ENCODE measurements around the gene FLT4. TPM values are rescaled to one million over a fixed set of nuclear protein-coding genes. Genes with fewer than 3 reads are reported as not detected.

Gene FLT4
- polyA plus RNA-seq, 3 donors = not detected

GRCh38 chr5:180622910-180623309, 26.5 kb downstream of the FLT4 start:
- Mint-ChIP-seq H3K27me3 (ENCODE audit: low read depth in 3 of 3) (peaks cover 5 to 12% (median 11%) of the 10 kb centered on the region in 3 donors), H3K9me3 (peaks cover 0 to 10% (median 3%) of the 10 kb centered on the region in 7 donors), H3K36me3 (no peaks in the 10 kb centered on the region), H3K4me1 (peaks cover 2% of the 10 kb centered on the region), H3K27ac (no peak overlapping the region), H3K4me3 (no peak overlapping the region)
- Histone ChIP-seq H4K20me1 (ENCODE audit: insufficient read depth, low read length) (no peaks in the 10 kb centered on the region), H3K4me1 (ENCODE audit: control insufficient read depth in 1 of 2, insufficient read depth in 2 of 2, low read length in 2 of 2) (no peaks in the 10 kb centered on the region), H3K4me2 (replicated peaks; ENCODE audit: extremely low read depth, low read length, poor library complexity, severe bottlenecking) (no peak overlapping the region), H2AFZ (ENCODE audit: insufficient read depth, low read depth, low read length, poor library complexity, severe bottlenecking) (no peak overlapping the region), H3K9me3 (replicated peaks in 1 of 2; ENCODE audit: control insufficient read depth in 1 of 2, insufficient read depth in 1 of 2, low read length in 2 of 2) (no peaks in the 10 kb centered on the region), H3K79me2 (ENCODE audit: insufficient read depth, low read length) (no peaks in the 10 kb centered on the region), H3K4me3 (replicated peaks in 1 of 3; ENCODE audit: low read depth in 2 of 3, low read length in 3 of 3) (no peak overlapping the region), H3K27ac (ENCODE audit: low read depth in 1 of 2, low read length in 2 of 2) (no peak overlapping the region), H3K27me3 (ENCODE audit: control insufficient read depth in 2 of 2, insufficient read depth in 2 of 2, low read length in 2 of 2) (no peaks in the 10 kb centered on the region), H3K9ac (ENCODE audit: insufficient read depth, low read length, poor library complexity, severe bottlenecking) (no peak overlapping the region), H3K36me3 (replicated peaks in 1 of 2; ENCODE audit: control insufficient read depth in 1 of 2, insufficient read depth in 2 of 2, low read length in 2 of 2) (no peaks in the 10 kb centered on the region)
- no peak for DNase-seq
- 88% methylated on average over 4 of the region's 6 CpGs for WGBS (ENCODE audit: insufficient coverage)
- no peak for TF ChIP-seq CTCF (IDR thresholded peaks at IDR 0.05)
- intact Hi-C loops (cut with micrococcal nuclease) = no loop called here

- no peak overlapping the region for H3K4me3 Mint-ChIP-seq
Measured at GRCh38 chr5:180621311-180621710, 28.1 kb downstream of the FLT4 start.

More at GRCh38 chr5:180621311-180621710, 28.1 kb downstream of the FLT4 start:
- 95% methylated on average over 32 of the region's 32 CpGs for WGBS (ENCODE audit: insufficient coverage)
- Mint-ChIP-seq H3K9me3 (peaks cover 0 to 10% (median 3%) of the 10 kb centered on the region in 7 donors), H3K27me3 (ENCODE audit: low read depth in 3 of 3) (peaks cover 5 to 12% (median 11%) of the 10 kb centered on the region in 3 donors), H3K27ac (no peak overlapping the region), H3K36me3 (no peaks in the 10 kb centered on the region), H3K4me1 (peaks cover 2% of the 10 kb centered on the region)
- H3K36me3 ChIP-seq (replicated peaks in 1 of 2; ENCODE audit: control insufficient read depth in 1 of 2, insufficient read depth in 2 of 2, low read length in 2 of 2) = no peaks in the 10 kb centered on the region
- no peak overlapping the region for H3K9ac ChIP-seq (ENCODE audit: insufficient read depth, low read length, poor library complexity, severe bottlenecking)
- H3K4me3 ChIP-seq (replicated peaks in 1 of 3; ENCODE audit: low read depth in 2 of 3, low read length in 3 of 3) = no peak overlapping the region
- no peaks in the 10 kb centered on the region for H3K9me3 ChIP-seq (replicated peaks in 1 of 2; ENCODE audit: control insufficient read depth in 1 of 2, insufficient read depth in 1 of 2, low read length in 2 of 2)
- no peaks in the 10 kb centered on the region for H4K20me1 ChIP-seq (ENCODE audit: insufficient read depth, low read length)
- H2AFZ ChIP-seq (ENCODE audit: insufficient read depth, low read depth, low read length, poor library complexity, severe bottlenecking) = no peak overlapping the region
- DNase-seq = no peak
- no peaks in the 10 kb centered on the region for H3K27me3 ChIP-seq (ENCODE audit: control insufficient read depth in 2 of 2, insufficient read depth in 2 of 2, low read length in 2 of 2)
- H3K4me2 ChIP-seq (replicated peaks; ENCODE audit: extremely low read depth, low read length, poor library complexity, severe bottlenecking) = no peak overlapping the region
- H3K27ac ChIP-seq (ENCODE audit: low read depth in 1 of 2, low read length in 2 of 2) = no peak overlapping the region
- H3K79me2 ChIP-seq (ENCODE audit: insufficient read depth, low read length) = no peaks in the 10 kb centered on the region
- intact Hi-C loops (cut with micrococcal nuclease) = no loop called here
- no peaks in the 10 kb centered on the region for H3K4me1 ChIP-seq (ENCODE audit: control insufficient read depth in 1 of 2, insufficient read depth in 2 of 2, low read length in 2 of 2)
- TF ChIP-seq CTCF (IDR thresholded peaks at IDR 0.05) = no peak

Measured in CD14-positive monocyte (primary cell).